Large intestine (tissue), 3 donors: ENCODE data around the gene MAP1B. TPM values are rescaled to one million over a fixed set of nuclear protein-coding genes. Genes with fewer than 3 reads are reported as not detected.
"Not testable (repeated sequence)": the region's sequence is repeated elsewhere in the genome, so short reads cannot be mapped to it uniquely, and the experiment has no call there.

Experiments
- DNase-seq, 2 donors: peaks; one replicate each; pipeline versions ENCODE4 v3.0.0 to v3.0.0-alpha.2; 2013
- H3K27ac ChIP-seq: one replicate; pipeline ENCODE4 v1.5.1; 2013; ENCODE audit warnings: low read length
- H3K27me3 ChIP-seq: 2 replicates; pipeline ENCODE4 v1.6.1; 2013; ENCODE audit warnings: low read length; ENCODE audit not compliant: control insufficient read depth, insufficient read depth
- H3K36me3 ChIP-seq: 2 replicates; pipeline ENCODE4 v1.6.1; 2013; ENCODE audit warnings: low read length; ENCODE audit not compliant: control insufficient read depth, insufficient read depth
- H3K4me1 ChIP-seq: one replicate; pipeline ENCODE4 v1.6.1; 2013; ENCODE audit warnings: low read length; ENCODE audit not compliant: control insufficient read depth, insufficient read depth
- H3K4me3 ChIP-seq: one replicate; pipeline ENCODE4 v1.5.1; 2013; ENCODE audit warnings: low read length
- H3K9me3 ChIP-seq: one replicate; pipeline ENCODE4 v1.6.1; 2013; ENCODE audit warnings: mild to moderate bottlenecking, low read depth, low read length, moderate library complexity; ENCODE audit not compliant: control insufficient read depth
- WGBS: methylation state at CpG from one replicate; pipeline ENCODE4 v1.1.5; 2013; ENCODE audit warnings: low lambda C conversion rate; ENCODE audit not compliant: insufficient coverage; 5-methylcytosine and 5-hydroxymethylcytosine counted together
- polyA plus RNA-seq: library from polyadenylated mRNA; unstranded; fragments of 120-200 nt; gene quantifications from one replicate; pipeline ENCODE4 v1.2.1, GENCODE V29; 2013

MAP1B gene
- polyA plus RNA-seq, 1 donor = 31.0 TPM

- no peak overlapping the region for H3K27ac ChIP-seq
These were observed 53.1 kb downstream of the MAP1B start for GRCh38 chr5:72160329-72160728.

DNA sequence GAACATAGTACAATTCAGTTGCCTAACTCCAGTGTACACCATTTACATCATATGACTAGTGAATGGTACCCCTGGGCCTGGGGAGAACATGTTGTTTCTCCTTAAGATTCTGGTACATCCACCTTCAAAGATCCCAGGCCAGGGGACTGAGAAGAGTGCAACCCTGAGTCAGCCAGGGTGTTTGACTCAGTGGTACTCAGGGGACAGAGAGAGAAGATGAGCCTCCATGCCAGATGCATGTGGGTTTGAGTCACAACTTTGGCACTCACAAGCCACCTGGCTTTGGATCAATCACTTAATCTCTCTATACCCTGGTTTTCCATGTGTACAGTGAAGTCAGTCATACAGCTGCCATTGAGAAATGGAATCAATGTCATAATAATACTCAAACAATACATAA lies 53.7 kb downstream of the MAP1B start:
- Histone ChIP-seq H3K4me1 (no peaks in the 10 kb centered on the region), H3K36me3 (no peaks in the 10 kb centered on the region), H3K27ac (no peak overlapping the region), H3K27me3 (no peaks in the 10 kb centered on the region), H3K4me3 (no peak overlapping the region), H3K9me3 (no peaks in the 10 kb centered on the region)
- DNase-seq = no peak

More at GRCh38 chr5:72160329-72160728, 53.1 kb downstream of the MAP1B start:
- Histone ChIP-seq H3K9me3 (no peaks in the 10 kb centered on the region), H3K36me3 (no peaks in the 10 kb centered on the region), H3K4me3 (no peak overlapping the region), H3K4me1 (no peaks in the 10 kb centered on the region), H3K27me3 (no peaks in the 10 kb centered on the region)
- WGBS = no CpG with 5 or more reads among the region's 1 CpG
- DNase-seq = no peak

- Histone ChIP-seq H3K36me3 (no peaks in the 10 kb centered on the region), H3K4me3 (no peak overlapping the region), H3K27ac (no peak overlapping the region), H3K27me3 (no peaks in the 10 kb centered on the region), H3K4me1 (no peaks in the 10 kb centered on the region), H3K9me3 (no peaks in the 10 kb centered on the region)
- no peak for DNase-seq
- 100% methylated on average over 2 of the region's 4 CpGs for WGBS
These were observed 54.7 kb downstream of the MAP1B start for GRCh38 chr5:72161951-72162350.

DNA sequence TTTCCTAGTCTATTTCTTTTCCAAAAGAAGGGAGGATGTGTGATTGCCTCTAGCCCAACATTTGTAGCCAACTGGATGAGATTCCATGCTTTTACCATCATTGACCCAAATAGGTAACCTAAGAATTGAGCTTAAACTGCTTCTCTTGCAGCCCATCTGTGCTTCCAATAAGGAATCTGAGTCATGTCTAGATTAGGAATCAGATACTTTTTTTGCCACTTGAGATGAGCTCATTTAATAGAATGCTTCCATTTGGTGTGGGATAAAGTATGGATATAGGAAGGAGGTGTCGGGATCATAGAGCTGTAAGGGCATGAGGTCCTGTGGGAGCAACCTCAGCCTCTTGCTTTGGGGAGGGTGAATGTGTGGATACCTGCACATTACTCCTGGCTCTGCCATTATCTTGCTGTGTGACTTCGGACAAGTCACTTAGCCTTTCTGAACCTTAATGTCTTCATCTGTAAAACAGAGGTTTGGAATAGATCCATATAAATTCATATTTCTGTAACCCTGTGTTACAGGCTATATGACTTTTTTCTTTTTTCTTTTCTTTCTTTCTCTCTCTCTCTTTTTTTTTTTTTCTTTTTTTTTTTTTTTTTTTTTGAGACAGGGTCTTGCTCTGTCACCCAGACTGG lies 56.2 kb downstream of the MAP1B start:
- no peak for DNase-seq
- Histone ChIP-seq H3K4me1 (no peaks in the 10 kb centered on the region), H3K9me3 (no peaks in the 10 kb centered on the region), H3K4me3 (no peak overlapping the region), H3K27me3 (peaks cover 4% of the 10 kb centered on the region), H3K36me3 (no peaks in the 10 kb centered on the region), H3K27ac (no peak overlapping the region)
- WGBS = 100% methylated on average over 1 of the region's 2 CpGs

GRCh38 chr5:72166070-72166979 lies 59.0 kb downstream of the MAP1B start:
- Histone ChIP-seq H3K27ac (no peak overlapping the region), H3K4me1 (no peaks in the 10 kb centered on the region), H3K4me3 (no peak overlapping the region), H3K36me3 (no peaks in the 10 kb centered on the region), H3K27me3 (peaks cover 4% of the 10 kb centered on the region), H3K9me3 (no peaks in the 10 kb centered on the region)
- peak; percentile 43 to 47 for DNase-seq
- WGBS = no CpG with 5 or more reads among the region's 15 CpGs

DNA sequence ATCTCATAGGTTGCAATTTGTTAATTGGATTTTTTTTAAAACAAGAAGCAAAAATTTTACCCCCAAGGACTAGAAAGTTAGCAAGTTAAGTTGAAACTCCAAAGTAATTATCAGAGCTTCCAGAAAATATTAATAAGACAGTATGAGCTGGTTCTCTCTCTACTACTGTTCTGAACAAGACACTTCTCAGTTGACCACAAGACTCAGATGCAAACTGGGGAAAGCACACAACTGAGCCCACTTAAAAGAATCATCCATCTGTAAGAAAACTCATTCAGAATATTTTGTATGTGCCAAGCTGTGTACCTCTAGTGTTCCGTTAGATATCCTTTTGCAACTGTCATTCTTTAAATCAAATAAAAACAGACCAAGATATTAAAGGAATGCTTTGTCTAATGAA lies 60.0 kb downstream of the MAP1B start:
- Histone ChIP-seq H3K4me1 (no peaks in the 10 kb centered on the region), H3K27ac (no peak overlapping the region), H3K27me3 (peaks cover 4% of the 10 kb centered on the region), H3K36me3 (no peaks in the 10 kb centered on the region), H3K9me3 (no peaks in the 10 kb centered on the region), H3K4me3 (no peak overlapping the region)
- DNase-seq = no peak
- 71% methylated on average over 1 of the region's 1 CpG for WGBS

GRCh38 chr5:72167804-72168203 lies 60.5 kb downstream of the MAP1B start:
- Histone ChIP-seq H3K4me1 (no peaks in the 10 kb centered on the region), H3K27me3 (peaks cover 4% of the 10 kb centered on the region), H3K4me3 (no peak overlapping the region), H3K27ac (no peak overlapping the region), H3K36me3 (no peaks in the 10 kb centered on the region), H3K9me3 (no peaks in the 10 kb centered on the region)
- DNase-seq = no peak
- WGBS = 79% methylated on average over 3 of the region's 8 CpGs

DNA sequence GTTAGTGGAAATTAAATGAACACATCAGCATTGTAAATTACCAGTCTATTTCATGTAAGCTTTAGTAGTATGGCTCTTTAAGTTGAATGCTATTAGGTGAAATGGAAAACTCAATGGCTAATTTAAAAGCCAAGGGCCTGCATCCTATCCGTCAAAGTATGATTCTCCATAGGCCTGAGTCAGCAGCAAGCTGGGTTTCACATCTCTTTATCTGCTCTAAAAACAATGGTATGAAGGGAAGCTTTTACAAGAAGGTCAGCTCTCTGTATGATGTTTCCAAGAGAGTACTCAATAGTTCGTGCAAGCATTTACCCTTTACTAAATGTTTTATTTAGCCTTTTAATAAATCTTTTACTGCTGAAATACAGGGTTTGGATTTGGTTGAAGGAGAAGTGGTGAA lies 62.8 kb downstream of the MAP1B start:
- H3K4me1 ChIP-seq = no peaks in the 10 kb centered on the region
- no peak overlapping the region for H3K27ac ChIP-seq
- no CpG with 5 or more reads among the region's 2 CpGs for WGBS
- peaks cover 4% of the 10 kb centered on the region for H3K27me3 ChIP-seq
- no peak overlapping the region for H3K4me3 ChIP-seq
- H3K36me3 ChIP-seq = no peaks in the 10 kb centered on the region
- H3K9me3 ChIP-seq = no peaks in the 10 kb centered on the region
- no peak for DNase-seq

DNA sequence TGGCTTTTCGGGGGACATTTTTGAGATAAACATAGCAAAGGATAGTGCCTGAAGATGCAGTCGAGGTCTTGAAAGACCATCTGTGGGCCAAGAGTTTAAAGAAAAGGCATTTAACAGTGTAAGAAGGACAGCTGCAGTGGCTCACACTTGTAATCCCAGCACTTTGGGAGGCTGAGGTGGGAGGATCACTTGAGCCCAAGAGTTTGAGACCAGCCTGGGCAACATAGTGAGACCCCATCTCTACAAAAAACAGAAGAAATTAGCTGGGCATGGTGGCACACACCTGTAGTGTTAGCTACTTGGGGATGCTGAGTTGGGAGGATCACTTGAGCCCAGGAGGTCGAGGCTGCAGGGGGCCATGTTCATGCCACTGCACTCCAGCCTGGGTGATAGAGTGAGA lies 63.9 kb downstream of the MAP1B start:
- not testable (repeated sequence) for H3K36me3 ChIP-seq, H3K4me3 ChIP-seq, H3K27ac ChIP-seq, H3K27me3 ChIP-seq, H3K4me1 ChIP-seq, DNase-seq, H3K9me3 ChIP-seq
- WGBS = 94% methylated on average over 2 of the region's 3 CpGs

DNA sequence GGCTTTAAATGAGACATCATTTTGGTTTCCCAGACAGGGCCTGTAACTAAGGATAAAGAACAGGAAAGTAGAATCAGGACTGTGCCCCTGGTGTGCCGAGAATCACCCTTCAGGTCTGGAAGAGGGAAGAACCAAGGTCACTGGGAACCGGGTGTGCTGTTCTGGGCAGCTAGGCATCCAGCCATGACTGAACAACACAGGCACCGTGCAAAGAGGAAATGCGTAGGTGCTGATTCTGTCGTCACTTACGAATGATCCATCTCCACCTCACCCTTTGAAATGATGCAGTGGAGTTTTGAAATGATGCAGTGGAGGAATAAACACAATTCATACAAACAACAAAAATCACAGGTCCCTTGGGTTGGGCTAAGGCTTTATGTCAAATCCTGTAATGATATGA lies 64.4 kb downstream of the MAP1B start:
- Histone ChIP-seq H3K9me3 (no peaks in the 10 kb centered on the region), H3K4me1 (no peaks in the 10 kb centered on the region), H3K27ac (no peak overlapping the region), H3K4me3 (no peak overlapping the region), H3K27me3 (peaks cover 4% of the 10 kb centered on the region), H3K36me3 (no peaks in the 10 kb centered on the region)
- no peak for DNase-seq
- no CpG with 5 or more reads among the region's 6 CpGs for WGBS
